BJ (cell line): ENCODE results near the gene RPS18. TPM values are rescaled to one million over a fixed set of nuclear protein-coding genes. Genes with fewer than 3 reads are reported as not detected.

Experiments
- CTCF ChIA-PET: fragments of 350-600 bp; formaldehyde crosslinking; extraction: SDS; loops from one replicate; lab custom pipeline; 2021; ENCODE audit warnings: antibody characterized with exemption, inconsistent platforms; lab: Yijun Ruan, JAX
- POLR2A ChIA-PET: fragments of 300-600 bp; sonication (Branson Sonifier 250); formaldehyde crosslinking; extraction: SDS; loops from one replicate; lab custom pipeline; 2021; ENCODE audit warnings: antibody characterized with exemption; lab: Charles Lee
- DNase-seq: peaks from one replicate; pipeline ENCODE4 v3.0.0-alpha.2; 2011; ENCODE audit warnings: low read depth
- H3K27me3 ChIP-seq: 2 replicates; pipeline ENCODE4 v1.6.0; 2011; ENCODE audit warnings: low read length; ENCODE audit not compliant: control insufficient read depth, insufficient read depth
- H3K36me3 ChIP-seq: 2 replicates; pipeline ENCODE4 v1.5.1; 2011; ENCODE audit warnings: low read length; ENCODE audit not compliant: control insufficient read depth, insufficient read depth
- H3K4me3 ChIP-seq: 2 replicates; pipeline ENCODE4 v1.5.1; 2011; ENCODE audit warnings: low read depth, mild to moderate bottlenecking, control low read depth, low read length
- CTCF ChIP-seq: IDR thresholded peaks from 2 replicates; pipeline ENCODE4 v1.5.1; 2011; ENCODE audit warnings: low read depth, mild to moderate bottlenecking, control low read depth, inconsistent platforms, low read length, moderate library complexity; ENCODE audit not compliant: insufficient read depth
- polyA plus RNA-seq: library from polyadenylated mRNA; depleted of rRNA; stranded (reverse); fragments of >200 nt; gene quantifications from 2 replicates; pipeline ENCODE4 v1.2.3, GENCODE V29; 2011

The RPS18 gene
- polyA plus RNA-seq, 1 experiment = 6,433 TPM

GRCh38 chr6:33297406-33297955, 25.6 kb downstream of the RPS18 start:
- no peak for DNase-seq
- Histone ChIP-seq H3K27me3 (no peaks in the 10 kb centered on the region), H3K36me3 (peaks cover 13% of the 10 kb centered on the region), H3K4me3 (peak overlapping the region; percentile 81)
- CTCF ChIA-PET = interaction anchor here (0.6 to 1.2 kb wide), 3 partner anchors 20 to 283 kb away, joined by 3 to 4 read pairs (median 3); partner anchors contain the start of genes B3GALT4 and HSD17B8
- TF ChIP-seq CTCF = no peak
- POLR2A ChIA-PET = no interaction called here

- no peak for TF ChIP-seq CTCF
- CTCF ChIA-PET = interaction anchor here (0.6 to 2.3 kb wide), 5 partner anchors 8 to 284 kb away, joined by 3 to 21 read pairs (median 4); partner anchors contain the start of genes B3GALT4, HSD17B8, PFDN6 and WDR46
- H3K4me3 ChIP-seq = peak overlapping the region; percentile 81
- H3K27me3 ChIP-seq = no peaks in the 10 kb centered on the region
- H3K36me3 ChIP-seq = peaks cover 12% of the 10 kb centered on the region
- POLR2A ChIA-PET = interaction anchor here (0.6 kb wide), 2 partner anchors 98 to 119 kb away, joined by 3 to 24 read pairs; no protein-coding TSS in a partner anchor
- no peak for DNase-seq
These were observed 26.3 kb downstream of the RPS18 start for GRCh38 chr6:33297956-33298772.

- H3K4me3 ChIP-seq = peak within 1 kb of the TSS; percentile 81
- H3K27me3 ChIP-seq = no peaks in the 10 kb centered on the region
- DNase-seq = no peak
- ChIA-PET CTCF (interaction anchor here (0.7 to 2.3 kb wide), 9 partner anchors 9 to 182 kb away, joined by 3 to 21 read pairs (median 5); partner anchors contain the start of genes B3GALT4, PFDN6 and WDR46), POLR2A (no interaction called here)
- H3K36me3 ChIP-seq = peaks cover 10% of the 10 kb centered on the region
- no peak for TF ChIP-seq CTCF
These were observed 26.9 kb downstream of the RPS18 start, which contains the start of gene RGL2 for GRCh38 chr6:33298773-33299236. Gene RGL2 (minus strand): TSS chr6:33298942. CDS start chr6:33298610, 332 bp downstream.

- Histone ChIP-seq H3K36me3 (peaks cover 14% of the 10 kb centered on the region), H3K4me3 (peak overlapping the region; percentile 81), H3K27me3 (no peaks in the 10 kb centered on the region)
- peak; percentile 86 for TF ChIP-seq CTCF
- no peak for DNase-seq
- ChIA-PET POLR2A (no interaction called here), CTCF (interaction anchor here (0.6 to 2.3 kb wide), 13 partner anchors 8 to 183 kb away, joined by 3 to 21 read pairs (median 5); partner anchors contain the start of genes B3GALT4, PFDN6, RPS18 and VPS52)
These were observed 27.5 kb downstream of the RPS18 start for GRCh38 chr6:33299237-33299944.
